Upper lobe of right lung (tissue), 1 donor: ENCODE data around the gene GYS1. TPM values are rescaled to one million over a fixed set of nuclear protein-coding genes. Genes with fewer than 3 reads are reported as not detected.

ENCODE experiments used
- ATAC-seq: fragments of 200-7000 bp; cut with Tn5 transposase; one replicate; pipeline ENCODE4 v1.9.1; 2020; ENCODE audit warnings: mild to moderate bottlenecking, moderate library complexity
- DNase-seq: peaks from one replicate; pipeline ENCODE4 v3.0.0-alpha.2; 2020
- H3K27ac ChIP-seq: fragments of 200-600 bp; one replicate; pipeline ENCODE4 v1.8.0; 2022
- H3K27me3 ChIP-seq: fragments of 200-600 bp; one replicate; pipeline ENCODE4 v1.8.0; 2022; ENCODE audit warnings: mild to moderate bottlenecking
- H3K36me3 ChIP-seq: fragments of 200-600 bp; one replicate; pipeline ENCODE4 v1.8.0; 2022
- H3K4me1 ChIP-seq: fragments of 200-600 bp; one replicate; pipeline ENCODE4 v1.8.0; 2022
- H3K4me3 ChIP-seq: fragments of 200-600 bp; one replicate; pipeline ENCODE4 v1.8.0; 2022; ENCODE audit warnings: mild to moderate bottlenecking
- H3K9me3 ChIP-seq: fragments of 200-600 bp; one replicate; pipeline ENCODE4 v1.8.0; 2022
- intact Hi-C: fragments of 100-400 bp; cut with DNase I; formaldehyde crosslinking; loops from one replicate; pipeline ENCODE4 v1.11.0; 2022
- total RNA-seq: library from RNA; stranded (reverse); fragmentation: NEBNext Ultra II Directional; extraction: Animal tissue kit (Norgen Biotek cat#: 25700); gene quantifications from one replicate; pipeline ENCODE4 v1.2.1, GENCODE V29; 2021
- TF ChIP-seq, protein P1 (sequence below): fragments of 200-600 bp; IDR thresholded peaks from one replicate; pipeline ENCODE4 v1.8.0; 2022; ENCODE audit warnings: antibody characterized with exemption
- donor health status: DM: no; HTN: yes; CAD: no; lungs with severe emphysema.

GYS1 gene
- total RNA-seq, 1 donor from 2014 or later, result 35.1 TPM

DNA sequence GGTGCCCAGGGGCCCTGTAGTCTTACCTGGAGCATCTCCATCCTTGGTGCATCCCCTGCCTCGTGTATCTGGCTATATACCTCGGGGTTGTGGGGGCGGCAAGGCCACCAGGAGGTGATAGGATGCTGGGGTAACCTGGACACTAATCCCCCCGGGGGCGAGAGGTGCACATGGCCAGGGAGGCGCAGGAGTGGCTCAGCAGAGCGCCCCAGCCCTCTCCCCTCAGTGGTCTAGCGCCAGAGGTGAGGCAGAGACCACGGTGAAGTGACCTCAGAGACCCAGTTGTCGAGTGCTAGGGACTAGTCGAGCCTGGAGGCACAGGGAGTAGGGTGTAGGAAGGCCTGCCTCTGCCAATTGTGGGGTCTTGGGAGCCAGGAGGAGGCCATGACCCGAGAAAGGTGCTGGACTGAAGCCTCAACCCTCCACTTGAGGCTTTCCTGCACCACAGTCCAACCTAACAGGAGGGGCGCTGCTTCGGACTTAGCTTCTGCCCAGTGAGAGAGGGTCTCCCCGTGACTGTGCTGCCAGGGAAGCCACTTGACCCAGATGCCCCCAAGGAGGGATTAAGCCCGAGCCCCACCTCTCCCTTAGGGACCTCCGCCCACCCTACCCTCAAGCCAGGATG is 24.0 kb upstream of the GYS1 start, which contains the start of gene LHB:
LHB (minus strand) TSS at position 51 of the 625 bp plus-strand sequence; CDS start at position 41, 10 bp downstream.
- Histone ChIP-seq H3K27ac (no peak within 1 kb of the TSS), H3K9me3 (no peaks in the 10 kb centered on the region), H3K27me3 (no peaks in the 10 kb centered on the region), H3K4me1 (peaks cover 26% of the 10 kb centered on the region), H3K4me3 (peak within 1 kb of the TSS; percentile 54), H3K36me3 (peaks cover 9% of the 10 kb centered on the region)
- DNase-seq, result no peak
- no peak for ATAC-seq
- TF ChIP-seq, protein P1, sequence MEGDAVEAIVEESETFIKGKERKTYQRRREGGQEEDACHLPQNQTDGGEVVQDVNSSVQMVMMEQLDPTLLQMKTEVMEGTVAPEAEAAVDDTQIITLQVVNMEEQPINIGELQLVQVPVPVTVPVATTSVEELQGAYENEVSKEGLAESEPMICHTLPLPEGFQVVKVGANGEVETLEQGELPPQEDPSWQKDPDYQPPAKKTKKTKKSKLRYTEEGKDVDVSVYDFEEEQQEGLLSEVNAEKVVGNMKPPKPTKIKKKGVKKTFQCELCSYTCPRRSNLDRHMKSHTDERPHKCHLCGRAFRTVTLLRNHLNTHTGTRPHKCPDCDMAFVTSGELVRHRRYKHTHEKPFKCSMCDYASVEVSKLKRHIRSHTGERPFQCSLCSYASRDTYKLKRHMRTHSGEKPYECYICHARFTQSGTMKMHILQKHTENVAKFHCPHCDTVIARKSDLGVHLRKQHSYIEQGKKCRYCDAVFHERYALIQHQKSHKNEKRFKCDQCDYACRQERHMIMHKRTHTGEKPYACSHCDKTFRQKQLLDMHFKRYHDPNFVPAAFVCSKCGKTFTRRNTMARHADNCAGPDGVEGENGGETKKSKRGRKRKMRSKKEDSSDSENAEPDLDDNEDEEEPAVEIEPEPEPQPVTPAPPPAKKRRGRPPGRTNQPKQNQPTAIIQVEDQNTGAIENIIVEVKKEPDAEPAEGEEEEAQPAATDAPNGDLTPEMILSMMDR, result no peak
- intact Hi-C loops, result no loop called here

DNA sequence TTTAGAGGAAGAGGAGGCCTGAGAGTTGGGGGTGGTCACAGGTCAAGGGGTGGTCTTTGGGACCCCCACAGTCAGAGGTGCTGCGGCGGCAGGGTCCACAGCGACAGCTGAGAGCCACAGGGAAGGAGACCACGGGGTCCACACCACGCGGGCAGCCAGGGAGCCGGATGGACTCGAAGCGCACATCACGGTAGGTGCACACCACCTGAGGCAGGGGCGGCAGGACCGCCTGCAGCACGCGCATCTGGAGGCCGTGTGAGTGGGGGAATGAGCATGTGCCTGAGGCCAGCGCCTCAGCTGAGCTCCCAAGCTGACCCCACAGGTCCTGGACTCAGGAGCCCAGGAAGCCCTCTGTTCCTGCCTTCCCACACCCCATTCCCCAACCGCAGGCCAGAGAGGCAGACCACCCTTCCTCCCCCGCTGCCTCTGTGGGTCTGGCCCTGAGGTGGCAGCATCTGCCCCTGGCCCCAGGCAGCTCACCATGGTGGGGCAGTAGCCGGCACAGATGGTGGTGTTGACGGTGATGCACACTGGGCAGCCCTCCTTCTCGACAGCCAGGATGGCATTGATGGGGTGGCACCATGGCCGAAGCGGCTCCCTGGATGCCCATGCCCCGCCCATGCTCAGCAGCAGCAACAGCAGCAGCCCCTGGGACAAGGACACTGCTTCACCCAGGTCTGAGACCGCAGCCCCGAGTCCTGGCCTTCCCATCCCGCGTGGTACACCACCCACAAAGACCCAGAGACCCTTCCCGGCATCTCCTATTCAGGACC is 23.1 kb upstream of the GYS1 start:
- Histone ChIP-seq H3K36me3 (peaks cover 17% of the 10 kb centered on the region), H3K27me3 (no peaks in the 10 kb centered on the region), H3K4me1 (peaks cover 26% of the 10 kb centered on the region), H3K9me3 (no peaks in the 10 kb centered on the region), H3K27ac (no peak overlapping the region), H3K4me3 (no peak overlapping the region)
- ATAC-seq (no peak), DNase-seq (no peak)
- TF ChIP-seq, protein P1, result no peak
- intact Hi-C loops, result no loop called here

DNA sequence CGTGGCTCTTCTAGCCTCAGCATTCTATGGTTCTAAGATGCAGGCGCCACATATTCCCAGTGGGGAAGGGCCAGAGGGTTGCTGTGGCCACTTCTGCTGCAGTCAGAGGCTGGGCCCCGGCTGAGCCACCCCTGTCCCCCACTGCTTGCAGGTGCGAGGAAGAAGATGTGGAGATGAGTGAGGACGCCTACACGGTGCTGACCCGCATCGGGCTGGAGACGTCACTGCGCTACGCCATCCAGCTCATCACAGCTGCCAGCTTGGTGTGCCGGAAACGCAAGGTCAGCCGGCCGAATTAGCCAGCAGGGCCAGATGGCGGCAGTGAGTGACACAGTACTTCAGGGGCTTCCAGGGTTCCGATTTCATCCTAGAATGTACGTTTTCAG is 21.8 kb upstream of the GYS1 start:
- H3K9me3 ChIP-seq, result no peaks in the 10 kb centered on the region
- peaks cover 26% of the 10 kb centered on the region for H3K4me1 ChIP-seq
- no peaks in the 10 kb centered on the region for H3K27me3 ChIP-seq
- H3K27ac ChIP-seq, result no peak overlapping the region
- intact Hi-C loops, result no loop called here
- peaks cover 28% of the 10 kb centered on the region for H3K36me3 ChIP-seq
- H3K4me3 ChIP-seq, result no peak overlapping the region
- ATAC-seq, result no peak
- no peak for DNase-seq
- TF ChIP-seq, protein P1, result no peak

DNA sequence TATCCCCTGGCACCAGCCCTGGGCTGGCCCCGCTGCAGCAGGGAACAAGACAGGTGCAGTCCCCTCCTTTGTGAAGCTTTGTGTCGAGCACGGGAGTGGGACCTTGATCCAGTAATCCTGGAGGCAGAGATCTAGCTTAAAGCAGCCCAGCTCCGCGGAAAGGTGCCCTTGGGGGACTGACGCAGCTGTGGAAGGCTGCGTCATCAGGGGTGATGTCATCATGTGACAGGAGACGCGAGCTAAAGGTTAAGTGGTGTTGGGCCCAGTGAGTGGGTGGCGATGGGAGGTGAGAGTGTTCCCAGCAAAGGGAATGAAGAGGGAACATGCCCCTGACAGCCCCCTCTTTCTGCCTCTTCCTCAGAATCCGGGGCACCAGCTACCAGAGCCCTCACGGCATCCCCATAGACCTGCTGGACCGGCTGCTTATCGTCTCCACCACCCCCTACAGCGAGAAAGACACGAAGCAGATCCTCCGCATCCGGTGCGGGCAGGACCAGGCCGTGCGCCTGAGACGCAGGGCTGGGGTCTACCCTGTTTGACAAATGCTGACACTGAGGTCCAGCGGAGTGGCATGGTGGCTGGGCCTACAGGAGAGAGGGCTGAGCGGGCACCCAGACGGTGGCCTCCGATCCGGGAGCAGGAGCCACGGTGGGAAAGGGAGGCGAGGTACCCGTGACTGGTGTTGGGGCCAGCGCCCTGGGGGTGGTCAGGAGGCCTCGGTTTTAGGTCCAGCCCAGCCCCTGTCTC is 21.2 kb upstream of the GYS1 start:
- H3K4me1 ChIP-seq, result peaks cover 21% of the 10 kb centered on the region
- intact Hi-C loops, result no loop called here
- ATAC-seq (no peak), DNase-seq (no peak)
- no peaks in the 10 kb centered on the region for H3K27me3 ChIP-seq
- peaks cover 33% of the 10 kb centered on the region for H3K36me3 ChIP-seq
- TF ChIP-seq, protein P1, result no peak
- no peak overlapping the region for H3K27ac ChIP-seq
- no peaks in the 10 kb centered on the region for H3K9me3 ChIP-seq
- H3K4me3 ChIP-seq, result no peak overlapping the region

DNA sequence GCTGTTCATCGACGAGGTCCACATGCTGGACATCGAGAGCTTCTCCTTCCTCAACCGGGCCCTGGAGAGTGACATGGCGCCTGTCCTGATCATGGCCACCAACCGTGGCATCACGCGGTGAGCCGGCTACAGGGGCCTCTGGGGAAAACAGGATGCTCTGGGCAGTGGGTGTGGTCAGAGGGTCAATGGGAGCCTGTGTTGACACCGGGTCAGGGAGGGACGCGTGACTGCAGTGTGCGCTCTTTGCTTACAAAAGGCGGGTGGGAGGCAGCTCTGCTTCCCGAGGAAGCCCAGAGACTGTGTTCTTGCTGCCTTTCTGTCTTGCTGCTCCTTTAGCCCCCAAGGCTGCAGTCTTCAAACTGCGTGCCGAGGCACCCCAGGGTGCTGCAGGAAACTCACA is 18.1 kb upstream of the GYS1 start:
- peaks cover 54% of the 10 kb centered on the region for H3K36me3 ChIP-seq
- H3K9me3 ChIP-seq, result no peaks in the 10 kb centered on the region
- H3K4me3 ChIP-seq, result no peak overlapping the region
- ATAC-seq (no peak), DNase-seq (no peak)
- no peak overlapping the region for H3K27ac ChIP-seq
- intact Hi-C loops, result no loop called here
- H3K4me1 ChIP-seq, result no peaks in the 10 kb centered on the region
- no peaks in the 10 kb centered on the region for H3K27me3 ChIP-seq
- TF ChIP-seq, protein P1, result no peak
